ENCODE data around the gene LRRC7. TPM values are rescaled to one million over a fixed set of nuclear protein-coding genes. Genes with fewer than 3 reads are reported as not detected.

Gene LRRC7
- total and polyA plus RNA-seq, 12 donors, result under 0.01 to 3.4 (median 0.32) TPM; not detected in 3

GRCh38 chr1:69551476-69552324 is 16.0 kb upstream of the LRRC7 start:
- Histone ChIP-seq H3K27me3 (no peaks in the 10 kb centered on the region), H3K27ac (no peak overlapping the region), H3K36me3 (replicated peaks in 1 of 2) (no peaks in the 10 kb centered on the region), H3K4me1 (replicated peaks in 1 of 2) (no peaks in the 10 kb centered on the region), H3K4me3 (no peak overlapping the region), H3K9me3 (replicated peaks in 1 of 3) (no peaks in the 10 kb centered on the region)
- WGBS, 4 donors, result 77 to 87% (median 83%) methylated on average over 8 of the region's 8 CpGs
- intact Hi-C loops (cut with DNase I), result no loop called here
- no peak for DNase-seq
- TF ChIP-seq POLR2A (IDR thresholded peaks at IDR 0.05), result no peak
- no peak for TF ChIP-seq CTCF (IDR thresholded peaks at IDR 0.05)

- intact Hi-C loops (cut with DNase I), result no loop called here
- H3K4me3 ChIP-seq, result no peak overlapping the region
- TF ChIP-seq CTCF (IDR thresholded peaks at IDR 0.05) (no peak), POLR2A (IDR thresholded peaks at IDR 0.05) (no peak)
- WGBS, 4 donors, result 56 to 74% (median 71%) methylated on average over 1 of the region's 1 CpG
- no peaks in the 10 kb centered on the region for H3K4me1 ChIP-seq (replicated peaks in 1 of 2)
- H3K27ac ChIP-seq, result no peak overlapping the region
- no peaks in the 10 kb centered on the region for H3K36me3 ChIP-seq (replicated peaks in 1 of 2)
- no peaks in the 10 kb centered on the region for H3K9me3 ChIP-seq (replicated peaks in 1 of 3)
- H3K27me3 ChIP-seq, result no peaks in the 10 kb centered on the region
- no peak for DNase-seq
Measured at GRCh38 chr1:69553726-69554125, 14.0 kb upstream of the LRRC7 start.

- no peak overlapping the region for H3K27ac ChIP-seq
- H3K36me3 ChIP-seq (replicated peaks in 1 of 2), result no peaks in the 10 kb centered on the region
- DNase-seq, result no peak
- intact Hi-C loops (cut with DNase I), result no loop called here
- peak overlapping the region in 1 of 4 donors; percentile 54 for H3K4me3 ChIP-seq
- H3K27me3 ChIP-seq, result peaks cover 21% of the 10 kb centered on the region
- peaks cover 0 to 11% of the 10 kb centered on the region in 2 donors for H3K4me1 ChIP-seq (replicated peaks in 1 of 2)
- H3K9me3 ChIP-seq (replicated peaks in 1 of 3), result no peaks in the 10 kb centered on the region
- WGBS, 4 donors, result 1 to 3% (median 2%) methylated on average over 32 to 47 of the region's 47 CpGs
- no peak for TF ChIP-seq CTCF (IDR thresholded peaks at IDR 0.05)
Measured at GRCh38 chr1:69568421-69569174, 876 bp downstream of the LRRC7 start.

- H3K9me3 ChIP-seq (replicated peaks in 1 of 3), result no peaks in the 10 kb centered on the region
- peak overlapping the region in 1 of 4 donors; percentile 54 for H3K4me3 ChIP-seq
- peaks cover 21% of the 10 kb centered on the region for H3K27me3 ChIP-seq
- no peak overlapping the region for H3K27ac ChIP-seq
- TF ChIP-seq CTCF (IDR thresholded peaks at IDR 0.05) (no peak), POLR2A (IDR thresholded peaks at IDR 0.05) (no peak)
- intact Hi-C loops (cut with DNase I), result no loop called here
- no peaks in the 10 kb centered on the region for H3K36me3 ChIP-seq (replicated peaks in 1 of 2)
- DNase-seq, result no peak
- 1 to 3% (median 2%) methylated on average over 12 of the region's 12 CpGs for WGBS, 4 donors
- H3K4me1 ChIP-seq (replicated peaks in 1 of 2), result peaks cover 0 to 11% of the 10 kb centered on the region in 2 donors
Measured at GRCh38 chr1:69569175-69569541, 1.4 kb downstream of the LRRC7 start.
